K562 (cell line): ENCODE measurements around the gene TMEM184B. TPM values are rescaled to one million over a fixed set of nuclear protein-coding genes. Genes with fewer than 3 reads are reported as not detected.
A peak's percentile ranks its signal among the peaks of the same experiment; 100 is the strongest.

Source experiments
- BMI1 ChIP-seq: fragments of 150-350 bp; IDR thresholded peaks from 2 replicates; pipeline ENCODE4 v1.6.1; 2014; ENCODE audit warnings: low read length
- CAMTA2 ChIP-seq: fragments of 250-450 bp; sonication (Bioruptor Pico); conservative IDR thresholded peaks from 2 replicates; pipeline ENCODE4 v1.5.1; 2022
- CEBPG ChIP-seq, 3 experiments: fragments of 200-800 bp in 1 of 3; sonication (Bioruptor generic) in 1 of 3; sonication (generic) in 1 of 3; formaldehyde crosslinking in 1 of 3; IDR thresholded peaks in 2 of 3; conservative IDR thresholded peaks in 1 of 3; 2 replicates each; pipeline versions ENCODE4 v1.6.1 to v1.8.0; 2016 to 2022; ENCODE audit warnings: missing compliant biosample characterization in 2 of 3, missing genetic modification characterization in 2 of 3, mild to moderate bottlenecking in 1 of 3, missing genetic modification reagents in 1 of 3
- CLOCK ChIP-seq: fragments of 250-450 bp; sonication (Bioruptor Pico); IDR thresholded peaks from 2 replicates; pipeline ENCODE4 v1.4.0; 2020; ENCODE audit warnings: mild to moderate bottlenecking, moderate library complexity, borderline replicate concordance
- FOXA1 ChIP-seq: fragments of 450-650 bp; IDR thresholded peaks from 2 replicates; pipeline ENCODE4 v1.6.1; 2016; ENCODE audit warnings: mild to moderate bottlenecking, borderline replicate concordance
- FOXJ2 ChIP-seq: fragments of 200-800 bp; sonication (Bioruptor generic); IDR thresholded peaks from 2 replicates; pipeline ENCODE4 v1.6.1; 2016; ENCODE audit warnings: missing genetic modification characterization, missing compliant biosample characterization
- HDAC2 ChIP-seq: fragments of 450-650 bp; IDR thresholded peaks from 2 replicates; pipeline ENCODE4 v1.6.1; 2016; ENCODE audit warnings: mild to moderate bottlenecking
- MYC ChIP-seq, 2 experiments: fragments of 250-450 bp in 1 of 2; sonication (Bioruptor Pico) in 1 of 2; IDR thresholded peaks; 2 replicates each; pipeline versions ENCODE4 v1.5.1 to v1.6.1; 2012 to 2021; ENCODE audit warnings: low read depth in 2 of 2, borderline replicate concordance in 1 of 2, improper control_type of control experiment in 1 of 2, low read length in 1 of 2, mild to moderate bottlenecking in 1 of 2, moderate library complexity in 1 of 2
- NFRKB ChIP-seq: fragments of 450-650 bp; IDR thresholded peaks from 2 replicates; pipeline ENCODE4 v1.6.1; 2016; ENCODE audit warnings: low read depth
- NR2F6 ChIP-seq: fragments of 450-650 bp; formaldehyde crosslinking; IDR thresholded peaks from 2 replicates; pipeline ENCODE4 v1.4.0; 2020; ENCODE audit warnings: mild to moderate bottlenecking
- PHF21A ChIP-seq: fragments of 450-650 bp; IDR thresholded peaks from 2 replicates; pipeline ENCODE4 v1.6.1; 2017; ENCODE audit warnings: low read depth, borderline replicate concordance
- RCOR1 ChIP-seq, 2 experiments: IDR thresholded peaks; 2 replicates each; pipeline ENCODE4 v1.6.1; 2012; ENCODE audit warnings: low read depth in 2 of 2, low read length in 2 of 2, borderline replicate concordance in 1 of 2, improper control_type of control experiment in 1 of 2
- SIRT6 ChIP-seq: IDR thresholded peaks from one replicate; pipeline ENCODE4 v1.6.1; 2012; ENCODE audit warnings: low read depth, mild to moderate bottlenecking, control low read depth, inconsistent platforms, low read length, moderate library complexity
- SPI1 ChIP-seq: IDR thresholded peaks from 2 replicates; pipeline ENCODE4 v1.6.1; 2011; ENCODE audit warnings: low read depth, low read length, control low read depth, borderline replicate concordance
- THRB ChIP-seq: fragments of 450-650 bp; formaldehyde crosslinking; conservative IDR thresholded peaks from 2 replicates; pipeline ENCODE4 v1.4.0; 2022; ENCODE audit warnings: mild to moderate bottlenecking, missing genetic modification characterization
- WHSC1 ChIP-seq: IDR thresholded peaks from one replicate; pipeline ENCODE4 v1.6.1; 2012; ENCODE audit warnings: low read length, control low read depth, inconsistent platforms
- ZKSCAN3 ChIP-seq: fragments of 250-450 bp; sonication (Bioruptor Pico); IDR thresholded peaks from 2 replicates; pipeline ENCODE4 v1.4.0; 2020
- ZNF146 ChIP-seq: IDR thresholded peaks from one replicate; pipeline ENCODE4 v1.6.1; 2018; ENCODE audit warnings: missing compliant biosample characterization; ENCODE audit not compliant: unreplicated experiment
- ZNF384 ChIP-seq: IDR thresholded peaks from 2 replicates; pipeline ENCODE4 v1.6.1; 2012; ENCODE audit warnings: low read depth, low read length, improper control_type of control experiment
- ZNF444 ChIP-seq: fragments of 250-450 bp; sonication (Bioruptor Pico); IDR thresholded peaks from 2 replicates; pipeline ENCODE4 v1.4.0; 2020; ENCODE audit warnings: mild to moderate bottlenecking, moderate library complexity
- ZNF766 ChIP-seq: fragments of 200-800 bp; sonication (Bioruptor generic); conservative IDR thresholded peaks from 2 replicates; pipeline ENCODE4 v1.6.1; 2016; ENCODE audit warnings: missing genetic modification characterization, missing compliant biosample characterization
- polyA plus RNA-seq, 8 experiments: library from polyadenylated mRNA; depleted of rRNA in 4 of 8; stranded (reverse) in 5 of 8; unstranded in 3 of 8; fragments of >200 nt; fragmentation: Nextera tagmentation in 2 of 8; fragmentation: Illumina TruSeq in 1 of 8; extraction: Ambion mirVana in 2 of 8; extraction: Trizol in 1 of 8; gene quantifications; 2 replicates each; pipeline versions ENCODE4 v1.2.1 to v1.2.3, GENCODE V29; 2011 to 2014; ENCODE audit warnings: inconsistent platforms in 1 of 8, missing spikeins in 1 of 8
- total RNA-seq, 7 experiments: library from RNA; depleted of rRNA in 6 of 7; stranded (reverse); fragments of >200 nt in 6 of 7; fragmentation: Illumina TruSeq in 2 of 7; extraction: Trizol in 2 of 7; gene quantifications; 2 replicates each; pipeline versions ENCODE4 v1.2.1 to v1.2.3, GENCODE V29; 2011 to 2021; ENCODE audit warnings: low replicate concordance in 1 of 7
- TF ChIP-seq, protein P1 (sequence below): fragments of 450-650 bp; IDR thresholded peaks from 2 replicates; pipeline ENCODE4 v1.6.1; 2018; ENCODE audit not compliant: partially characterized antibody

The TMEM184B gene
- total and polyA plus RNA-seq, 9 of the 15 experiments (the other 6 are each of a cell fraction or from before 2014, with no cell fraction given): 0.31 to 25.1 (median 6.2) TPM

DNA sequence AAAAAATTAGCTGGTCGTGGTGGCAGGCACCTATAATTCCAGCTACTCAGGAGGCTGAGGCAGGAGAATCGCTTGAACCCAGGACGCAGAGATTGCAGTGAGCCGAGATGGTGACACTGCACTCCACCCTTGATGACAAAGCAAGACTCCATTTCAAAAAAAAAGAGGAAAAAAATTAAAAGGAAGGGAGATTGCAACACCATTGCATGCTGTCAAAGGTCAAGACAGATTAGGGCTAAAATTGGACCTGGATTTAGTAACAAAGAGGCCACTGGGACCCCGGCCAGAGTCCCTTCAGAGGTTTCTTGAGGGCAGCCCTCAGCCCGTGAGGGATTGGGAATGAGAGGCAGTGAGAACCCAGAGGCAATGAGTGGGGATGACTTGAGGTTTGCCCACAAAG, 79.2 kb downstream of the TMEM184B start (continued):
- no peak for TF ChIP-seq SIRT6
- peak; percentile 90 for TF ChIP-seq ZNF384
- TF ChIP-seq CAMTA2 (CRISPR knock-in tag): no peak
- no peak for TF ChIP-seq THRB (CRISPR knock-in tag)
- TF ChIP-seq CEBPG (CRISPR knock-in tag; IDR thresholded peaks at IDR 0.05): peak; percentile 90
- peak; percentile 91 to 94 for TF ChIP-seq CEBPG (tag; conservative IDR thresholded peaks at IDR 0.05 in 1 of 2, IDR thresholded peaks at IDR 0.05 in 1 of 2)
- no peak for TF ChIP-seq SPI1
- peak; percentile 44; the same call in 1 of the 2 replicates for TF ChIP-seq HDAC2
- TF ChIP-seq ZNF766 (CRISPR knock-in tag): peak; percentile 97
- no peak for TF ChIP-seq PHF21A
- TF ChIP-seq FOXA1: no peak
- TF ChIP-seq WHSC1: no peak
- no peak for TF ChIP-seq NFRKB
- TF ChIP-seq ZNF146: no peak
- TF ChIP-seq FOXJ2 (tag): no peak
- TF ChIP-seq, protein P1, sequence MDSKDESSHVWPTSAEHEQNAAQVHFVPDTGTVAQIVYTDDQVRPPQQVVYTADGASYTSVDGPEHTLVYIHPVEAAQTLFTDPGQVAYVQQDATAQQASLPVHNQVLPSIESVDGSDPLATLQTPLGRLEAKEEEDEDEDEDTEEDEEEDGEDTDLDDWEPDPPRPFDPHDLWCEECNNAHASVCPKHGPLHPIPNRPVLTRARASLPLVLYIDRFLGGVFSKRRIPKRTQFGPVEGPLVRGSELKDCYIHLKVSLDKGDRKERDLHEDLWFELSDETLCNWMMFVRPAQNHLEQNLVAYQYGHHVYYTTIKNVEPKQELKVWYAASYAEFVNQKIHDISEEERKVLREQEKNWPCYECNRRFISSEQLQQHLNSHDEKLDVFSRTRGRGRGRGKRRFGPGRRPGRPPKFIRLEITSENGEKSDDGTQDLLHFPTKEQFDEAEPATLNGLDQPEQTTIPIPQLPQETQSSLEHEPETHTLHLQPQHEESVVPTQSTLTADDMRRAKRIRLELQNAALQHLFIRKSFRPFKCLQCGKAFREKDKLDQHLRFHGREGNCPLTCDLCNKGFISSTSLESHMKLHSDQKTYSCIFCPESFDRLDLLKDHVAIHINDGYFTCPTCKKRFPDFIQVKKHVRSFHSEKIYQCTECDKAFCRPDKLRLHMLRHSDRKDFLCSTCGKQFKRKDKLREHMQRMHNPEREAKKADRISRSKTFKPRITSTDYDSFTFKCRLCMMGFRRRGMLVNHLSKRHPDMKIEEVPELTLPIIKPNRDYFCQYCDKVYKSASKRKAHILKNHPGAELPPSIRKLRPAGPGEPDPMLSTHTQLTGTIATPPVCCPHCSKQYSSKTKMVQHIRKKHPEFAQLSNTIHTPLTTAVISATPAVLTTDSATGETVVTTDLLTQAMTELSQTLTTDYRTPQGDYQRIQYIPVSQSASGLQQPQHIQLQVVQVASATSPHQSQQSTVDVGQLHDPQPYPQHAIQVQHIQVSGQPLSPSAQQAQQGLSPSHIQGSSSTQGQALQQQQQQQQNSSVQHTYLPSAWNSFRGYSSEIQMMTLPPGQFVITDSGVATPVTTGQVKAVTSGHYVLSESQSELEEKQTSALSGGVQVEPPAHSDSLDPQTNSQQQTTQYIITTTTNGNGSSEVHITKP: no peak
- no peak for TF ChIP-seq CLOCK
- TF ChIP-seq BMI1: no peak
- TF ChIP-seq ZNF444 (CRISPR knock-in tag): no peak
- TF ChIP-seq ZKSCAN3 (CRISPR knock-in tag): no peak
- 0 out of 2 replicates have a peak, but pooled peaks have one; percentile 11 for TF ChIP-seq MYC (IDR thresholded peaks at IDR 0.05; ENCODE audit: low read depth, low read length)
- TF ChIP-seq MYC (CRISPR knock-in tag; IDR thresholded peaks at IDR 0.05; ENCODE audit: borderline replicate concordance, low read depth): no peak
- 0 out of 2 replicates have a peak, but pooled peaks have one; percentile 34 for TF ChIP-seq NR2F6
- peak in 1 of 2 experiments; percentile 79; a peak in 1 of 4 replicates for TF ChIP-seq RCOR1 (IDR thresholded peaks at IDR 0.05; ENCODE audit: borderline replicate concordance in 1 of 2, low read depth in 2 of 2, low read length in 2 of 2)
